NCI-H2196 treated with DMSO at 0.1 percent for 48 hours (cell line): ENCODE data around the gene EHBP1.

ENCODE experiments used
- DNase-seq: peaks from one replicate; lab custom pipeline; 2025; ENCODE audit not compliant: unreplicated experiment; lab: John Stamatoyannopoulos, UW

The EHBP1 gene

DNA sequence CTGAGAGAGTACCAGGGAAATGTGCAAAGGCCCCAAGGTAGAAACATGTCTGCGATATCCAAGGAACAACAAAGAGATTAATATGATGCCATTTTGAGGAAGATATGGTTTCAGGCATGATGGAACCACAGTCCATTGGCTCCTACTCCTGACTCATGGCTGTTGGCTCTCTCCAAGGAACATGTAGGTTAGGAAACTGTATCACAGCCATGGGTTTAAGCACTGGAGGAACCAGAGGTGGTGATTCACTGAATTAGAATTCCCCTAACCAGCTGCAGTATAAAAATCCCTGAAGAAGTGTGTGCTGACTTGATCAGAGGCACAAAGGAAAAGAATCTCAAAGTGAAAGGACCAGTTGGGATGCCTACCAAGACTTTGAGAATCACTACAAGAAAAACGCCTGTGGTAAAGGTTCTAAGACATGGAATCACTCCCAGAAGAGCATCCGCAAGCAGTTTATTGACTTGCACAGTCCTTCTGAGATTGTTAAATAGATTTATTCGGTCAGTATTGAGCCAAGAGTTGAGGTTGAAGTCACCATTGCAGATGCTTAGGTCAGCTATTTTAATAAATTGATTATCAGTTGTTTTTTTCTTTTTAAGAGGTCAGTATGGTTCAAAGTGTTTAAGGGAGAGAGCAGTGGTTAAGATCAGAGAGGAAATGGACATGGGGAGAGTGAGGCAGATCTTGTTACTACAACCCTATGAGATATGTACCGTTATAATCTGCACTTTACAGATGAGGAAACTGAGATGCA lies 234.4 kb downstream of the EHBP1 start:
- DNase-seq = no peak

DNA sequence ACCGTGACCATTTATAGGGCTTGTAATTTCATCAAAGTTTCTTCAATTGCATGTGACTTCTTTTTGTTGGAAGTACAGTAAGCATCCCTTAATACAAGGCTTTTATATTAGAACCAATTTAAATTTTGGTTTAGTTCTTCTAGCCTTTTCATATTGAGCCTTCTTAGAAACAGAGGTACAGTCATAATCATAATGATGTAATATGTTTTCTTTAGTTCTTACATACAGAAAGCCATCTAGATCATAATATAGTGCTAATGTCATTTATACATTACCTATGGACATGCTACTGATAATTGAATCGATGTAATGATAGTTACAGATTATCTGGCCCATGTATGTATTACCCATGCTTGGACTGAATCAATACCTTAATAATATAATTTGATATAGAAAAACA lies 235.2 kb downstream of the EHBP1 start:
- DNase-seq = no peak

DNA sequence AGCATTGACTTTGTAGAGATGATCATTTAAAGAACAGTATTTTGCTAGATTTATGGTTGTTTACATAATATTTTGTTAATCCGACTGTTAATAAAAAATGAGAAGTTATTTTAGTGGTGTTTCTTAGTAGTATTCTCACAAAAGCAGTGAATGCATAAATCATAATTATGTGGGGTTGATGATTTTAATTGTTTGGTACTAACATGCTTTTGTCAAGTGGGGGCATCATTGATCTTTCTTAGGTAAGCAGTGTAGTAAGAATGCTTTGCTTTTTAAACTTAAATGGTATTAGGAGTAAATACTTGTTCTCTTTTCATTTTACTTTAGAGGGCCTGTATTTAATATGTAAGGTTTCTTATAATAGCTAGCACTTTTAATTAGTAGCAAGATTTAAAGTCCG lies 235.9 kb downstream of the EHBP1 start:
- DNase-seq = no peak

DNA sequence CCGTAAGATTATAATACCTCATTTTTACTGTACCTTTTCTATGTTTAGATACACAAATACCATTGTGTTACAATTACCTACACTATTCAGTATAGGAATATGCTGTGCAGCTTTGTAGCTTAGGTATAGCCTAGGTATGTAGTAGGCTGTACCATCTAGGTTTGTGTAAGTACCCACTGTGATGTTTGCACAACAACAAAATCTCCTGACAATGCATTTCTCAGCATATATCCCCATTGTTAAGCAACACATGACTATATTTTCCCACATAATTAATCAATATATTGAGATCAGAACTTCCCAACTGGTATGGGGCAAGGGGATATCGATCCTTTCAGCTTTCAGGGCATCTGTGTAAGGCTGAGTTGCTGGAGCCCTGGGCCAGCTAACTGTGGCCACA lies 238.8 kb downstream of the EHBP1 start:
- DNase-seq = no peak

DNA sequence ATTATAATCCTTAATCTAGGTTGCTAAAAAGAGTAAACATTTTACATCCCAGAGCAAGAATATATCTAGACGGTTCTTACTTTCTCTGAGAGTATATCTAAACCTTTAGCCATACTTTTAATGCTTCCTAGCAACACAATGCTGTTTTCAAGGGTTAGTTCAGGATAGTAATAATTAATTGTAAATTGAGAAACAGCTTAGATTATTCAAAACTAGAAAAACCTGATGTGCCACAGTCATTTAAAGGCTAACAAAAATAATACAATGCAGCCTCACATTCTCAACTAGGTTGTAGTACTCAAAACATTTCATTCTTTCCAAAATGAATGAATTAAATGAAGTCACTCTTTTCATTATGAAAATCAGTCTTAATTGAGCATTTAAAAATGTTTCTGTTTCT lies 241.9 kb downstream of the EHBP1 start:
- DNase-seq = no peak

DNA sequence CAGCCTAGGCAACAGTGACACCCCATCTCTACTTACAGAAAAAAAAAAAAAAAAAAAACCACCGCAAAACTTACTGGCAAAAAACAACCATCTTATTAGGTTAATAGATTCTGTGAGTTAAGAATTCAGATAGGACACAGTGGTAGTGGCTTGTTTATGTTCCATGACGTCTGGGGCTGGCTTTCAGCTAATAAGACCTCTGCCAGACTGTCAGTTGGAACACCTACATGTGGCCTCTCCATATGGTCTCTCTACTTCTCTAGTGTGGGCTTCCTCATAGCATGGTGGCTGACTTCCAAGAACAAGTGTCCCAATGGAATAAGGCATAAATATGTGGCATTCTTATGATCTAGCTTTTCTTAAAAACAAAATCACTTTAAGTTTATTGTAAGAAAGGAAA lies 251.1 kb downstream of the EHBP1 start:
- DNase-seq = no peak

DNA sequence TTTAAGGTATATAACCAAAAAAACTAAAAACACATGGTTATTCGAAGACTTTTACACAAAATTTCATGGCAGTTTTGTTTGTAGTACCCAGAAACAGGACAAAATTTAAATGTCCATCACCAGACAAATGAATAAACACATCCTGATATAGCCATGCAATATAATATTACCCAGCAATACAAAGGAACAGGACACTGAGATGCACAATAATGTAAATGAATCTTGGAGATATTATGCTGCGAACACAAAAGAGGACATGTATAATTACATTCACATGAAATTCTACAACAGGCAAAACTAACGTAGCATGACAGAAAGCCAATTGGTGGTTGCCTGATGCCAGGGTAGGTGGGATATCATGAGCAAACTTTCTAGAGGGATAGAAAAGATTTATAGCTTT lies 252.7 kb downstream of the EHBP1 start:
- DNase-seq = no peak

DNA sequence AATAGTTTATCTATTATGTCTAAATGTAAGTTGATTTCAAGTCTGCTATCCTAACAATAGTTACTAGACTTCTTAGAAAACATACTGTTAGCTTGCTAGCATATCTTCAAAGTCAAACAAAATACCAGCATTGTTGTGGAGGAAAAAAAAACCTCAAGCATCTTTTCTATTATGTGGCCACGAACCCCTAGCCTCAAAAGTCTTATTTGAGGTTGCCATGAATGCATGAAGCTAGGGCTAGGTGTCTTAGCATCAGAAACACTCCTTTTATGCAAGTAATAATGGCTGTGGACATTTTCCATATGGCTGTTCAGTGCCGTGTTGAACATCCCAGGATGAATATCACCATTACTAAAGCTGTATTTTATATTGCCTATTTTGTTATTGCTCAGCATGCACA lies 258.5 kb downstream of the EHBP1 start:
- no peak for DNase-seq

DNA sequence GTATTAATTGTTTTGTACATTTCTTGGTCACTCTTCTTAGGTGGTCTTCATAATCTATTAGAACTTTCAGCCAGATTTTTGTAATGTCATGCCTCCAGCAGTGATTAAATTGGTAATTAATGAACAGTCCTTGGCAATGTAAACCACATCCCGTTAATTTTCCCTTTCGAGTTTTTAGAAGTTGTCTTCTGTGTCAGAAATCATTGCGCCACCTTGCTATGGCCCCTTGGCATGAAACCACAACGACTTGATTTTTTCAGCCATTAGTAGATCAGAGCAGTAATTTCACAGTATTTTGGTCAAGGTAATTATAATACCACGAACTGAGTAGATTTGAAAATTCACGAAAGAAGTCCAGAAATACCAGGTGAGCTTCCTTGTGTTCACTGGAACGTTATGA lies 259.2 kb downstream of the EHBP1 start:
- DNase-seq = no peak

DNA sequence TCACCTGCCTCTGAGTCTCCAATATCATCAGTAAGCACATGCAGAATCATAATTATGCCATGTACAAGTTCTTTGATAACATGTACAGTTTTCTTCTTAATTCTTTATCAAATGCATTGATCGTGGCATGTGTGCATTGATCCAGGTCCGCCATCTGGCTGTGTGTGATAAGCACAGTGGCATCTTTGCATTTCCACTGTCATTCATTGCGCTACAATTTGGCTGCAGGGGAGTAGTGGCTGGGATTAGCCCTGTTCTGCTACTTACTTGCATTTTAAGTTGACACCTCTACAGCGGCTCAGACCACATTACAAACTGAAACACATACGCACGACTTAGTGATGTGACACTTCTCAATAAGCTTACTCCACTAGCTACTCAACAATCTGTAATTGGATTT lies 261.5 kb downstream of the EHBP1 start:
- DNase-seq = no peak

DNA sequence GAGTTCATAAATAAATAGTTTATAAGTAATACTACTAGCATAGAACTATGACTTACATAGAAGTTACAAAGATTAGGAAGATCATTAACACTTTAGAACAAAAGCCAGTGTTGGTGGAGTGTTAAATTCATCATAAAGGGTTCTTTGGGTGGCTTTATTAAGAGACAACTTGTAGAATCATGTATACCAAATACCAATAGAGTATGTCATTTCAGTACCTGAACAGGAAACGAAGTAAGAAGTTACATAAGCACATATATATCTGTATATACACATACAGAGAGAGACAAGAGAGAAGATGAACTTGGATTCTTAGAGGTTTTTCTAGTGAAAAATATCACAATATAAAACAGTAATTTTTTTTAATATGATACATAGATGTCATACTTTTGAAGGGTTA lies 262.7 kb downstream of the EHBP1 start:
- no peak for DNase-seq

DNA sequence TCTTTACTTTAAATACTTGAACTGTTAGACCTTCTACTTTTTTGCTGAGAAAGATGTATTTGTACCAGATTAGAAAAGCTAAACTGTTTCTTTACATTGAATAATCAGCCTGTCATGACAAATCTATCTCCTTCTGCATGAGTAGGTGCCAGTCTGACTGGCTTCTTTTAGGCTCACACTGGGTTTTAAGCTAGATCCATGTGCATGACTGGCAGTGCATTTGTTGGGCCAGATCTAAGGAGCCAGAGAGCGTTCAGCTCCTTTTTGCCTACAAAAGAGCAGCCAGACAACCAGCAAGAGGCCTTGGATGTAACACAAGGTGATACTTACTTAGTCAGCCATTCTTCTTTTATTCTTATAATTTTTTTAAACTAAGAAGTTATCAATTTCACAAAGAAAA lies 263.2 kb downstream of the EHBP1 start:
- no peak for DNase-seq

DNA sequence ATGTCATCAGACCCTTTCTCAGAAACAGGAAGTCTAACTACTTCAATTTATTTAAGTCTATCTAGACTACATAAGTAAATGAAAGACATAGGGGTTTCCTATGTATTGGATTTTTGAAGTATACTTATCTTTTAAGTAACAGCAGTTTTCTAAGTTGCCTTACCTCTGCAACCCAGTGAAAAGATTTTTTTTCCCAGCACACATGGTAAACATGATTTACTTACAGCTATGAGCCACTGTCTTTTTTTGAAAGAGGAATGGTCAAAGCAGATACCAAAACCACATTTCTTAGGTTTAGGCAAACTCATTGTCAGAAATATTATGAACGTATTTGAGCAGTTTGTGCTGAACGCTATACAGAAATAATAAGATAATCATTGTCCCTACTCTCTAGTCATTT lies 266.4 kb downstream of the EHBP1 start:
- no peak for DNase-seq

DNA sequence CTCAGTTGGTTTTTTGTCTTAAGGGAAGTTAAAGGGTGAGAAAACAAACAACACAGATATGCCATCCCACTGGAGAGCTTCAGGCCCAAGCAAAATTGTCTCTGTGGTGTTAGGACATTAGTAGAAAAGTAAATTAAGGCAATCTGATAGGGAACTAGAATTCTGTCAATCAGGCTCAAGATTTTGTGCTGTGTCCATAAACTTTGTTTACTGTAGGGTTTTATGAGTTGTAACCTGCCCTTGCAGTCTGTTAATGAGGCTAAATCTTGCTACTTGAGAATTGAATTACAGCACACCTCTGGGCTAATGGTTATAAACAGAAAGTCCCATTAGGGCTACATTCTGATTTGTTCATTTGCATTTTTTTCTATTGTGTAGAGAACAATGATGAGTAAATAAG lies 267.1 kb downstream of the EHBP1 start:
- DNase-seq = no peak

DNA sequence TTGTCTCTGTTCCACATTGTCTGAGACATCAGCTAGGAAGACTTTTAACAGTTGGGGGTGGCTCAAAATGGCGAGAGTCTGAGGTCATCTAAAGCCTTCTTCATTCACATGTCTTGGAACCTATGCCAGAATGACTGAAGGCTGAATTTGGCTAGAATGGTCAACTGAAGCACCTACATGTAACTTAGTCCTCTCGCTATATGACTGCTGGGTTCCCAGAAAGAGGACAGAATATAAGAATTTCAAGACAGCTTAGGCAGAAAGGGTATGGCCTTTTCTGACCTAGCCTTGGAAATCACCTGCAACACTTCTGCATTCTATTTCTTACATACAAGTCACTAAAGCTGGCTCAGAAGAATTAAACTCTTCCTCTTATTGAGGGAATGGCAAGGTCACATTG lies 269.5 kb downstream of the EHBP1 start:
- no peak for DNase-seq

DNA sequence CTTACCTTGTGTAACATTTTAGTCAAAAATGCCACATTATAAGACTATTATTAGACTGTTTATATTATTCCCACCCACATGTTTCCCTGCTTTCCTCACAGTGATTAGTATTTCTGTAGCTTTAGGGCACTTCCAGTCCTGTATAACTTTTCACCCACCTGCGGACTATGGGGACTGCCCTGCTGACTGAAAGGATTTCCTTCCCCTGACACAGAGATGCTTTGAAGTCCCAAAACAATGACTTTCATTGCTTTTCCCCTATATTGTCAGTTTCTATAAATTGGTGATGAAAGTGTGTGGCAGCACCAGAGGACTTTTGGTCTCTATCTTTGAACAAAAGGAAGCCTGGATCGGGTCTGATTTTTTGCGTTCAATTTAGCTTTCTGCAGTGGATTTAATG lies 286.1 kb downstream of the EHBP1 start:
- no peak for DNase-seq

DNA sequence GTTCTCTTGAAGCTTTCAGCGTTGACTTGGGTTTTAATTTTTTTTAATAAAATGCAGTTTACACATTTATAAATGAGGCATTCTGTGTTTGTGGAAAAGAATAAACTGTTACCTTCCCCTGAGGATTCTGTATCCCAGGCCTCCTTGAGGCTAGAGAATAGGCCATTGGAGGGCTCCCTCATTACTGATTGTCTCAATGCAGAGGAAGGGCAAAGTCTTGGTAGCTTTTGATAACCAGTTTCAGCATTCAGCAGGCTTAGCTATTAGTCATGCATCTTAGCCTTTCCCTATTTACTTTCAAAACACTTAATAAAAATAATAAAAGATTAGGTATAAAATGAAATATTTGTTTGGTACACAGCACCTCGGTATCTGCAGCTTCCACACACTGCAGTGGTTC lies 287.0 kb downstream of the EHBP1 start:
- DNase-seq = no peak

DNA sequence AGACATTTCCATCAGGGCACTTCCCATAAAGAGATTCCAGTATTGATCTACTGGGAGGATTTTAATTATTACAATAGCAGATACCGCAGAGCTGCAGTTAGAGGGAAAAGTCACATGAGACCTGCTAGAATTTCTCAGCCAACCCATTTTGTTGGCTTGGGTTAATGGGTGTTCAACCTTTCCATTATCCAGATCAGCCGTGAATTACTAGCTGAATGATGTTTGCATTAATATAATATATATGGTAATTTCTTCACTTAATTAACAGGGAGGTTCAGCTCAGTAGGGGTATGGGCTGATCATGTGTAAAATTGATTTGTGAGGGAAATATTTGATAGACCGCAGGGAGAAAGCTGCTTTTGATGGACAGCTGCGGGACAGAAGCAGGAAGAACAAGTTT lies 288.7 kb downstream of the EHBP1 start:
- DNase-seq = no peak

DNA sequence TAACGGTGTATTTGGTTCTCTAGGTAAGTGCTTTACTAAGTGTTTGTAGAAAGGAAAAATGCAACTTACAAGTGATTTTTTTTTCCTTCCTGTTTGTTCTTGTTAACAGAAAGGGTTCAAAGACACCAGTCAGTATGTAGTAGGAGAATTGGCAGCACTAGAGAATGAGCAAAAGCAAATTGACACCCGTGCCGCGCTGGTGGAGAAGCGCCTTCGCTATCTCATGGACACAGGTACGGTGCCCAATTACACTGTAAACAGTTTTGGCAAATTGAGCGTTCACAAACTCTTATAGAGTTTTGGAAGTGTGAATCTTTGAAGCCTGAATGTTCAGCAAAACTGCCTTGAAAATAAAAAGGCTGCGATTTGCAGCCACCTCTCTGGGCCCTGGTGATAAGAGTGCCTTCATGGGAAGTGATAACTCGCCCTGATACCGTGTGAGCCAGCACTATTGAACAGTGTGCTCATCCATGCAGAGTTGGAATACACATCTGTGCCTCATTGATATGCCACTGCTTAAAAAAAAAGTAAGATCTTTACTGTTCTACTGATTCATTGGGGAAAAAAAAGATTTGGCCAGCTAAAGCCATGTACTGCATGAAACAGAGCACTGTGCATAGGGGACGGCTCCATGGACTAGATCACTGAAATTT lies 291.1 kb downstream of the EHBP1 start:
- no peak for DNase-seq

DNA sequence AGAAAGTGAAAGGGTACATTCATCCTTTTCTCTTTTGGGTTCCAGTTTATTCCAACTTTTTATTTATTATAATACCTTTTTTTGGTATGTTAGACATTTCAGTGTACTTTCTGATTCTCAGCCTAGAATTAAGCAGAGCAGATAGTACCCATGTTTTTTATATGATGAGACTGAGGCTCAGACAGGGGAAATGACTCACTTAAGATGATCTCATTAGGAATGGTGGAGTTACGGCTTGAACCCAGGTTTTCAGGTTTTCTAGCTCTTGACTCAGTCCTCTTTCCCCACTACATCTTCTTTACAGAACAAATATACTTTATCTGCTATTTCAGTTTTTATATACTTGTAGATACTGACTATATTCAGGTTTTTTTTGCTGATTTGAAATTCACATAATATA lies 293.4 kb downstream of the EHBP1 start:
- DNase-seq = no peak

DNA sequence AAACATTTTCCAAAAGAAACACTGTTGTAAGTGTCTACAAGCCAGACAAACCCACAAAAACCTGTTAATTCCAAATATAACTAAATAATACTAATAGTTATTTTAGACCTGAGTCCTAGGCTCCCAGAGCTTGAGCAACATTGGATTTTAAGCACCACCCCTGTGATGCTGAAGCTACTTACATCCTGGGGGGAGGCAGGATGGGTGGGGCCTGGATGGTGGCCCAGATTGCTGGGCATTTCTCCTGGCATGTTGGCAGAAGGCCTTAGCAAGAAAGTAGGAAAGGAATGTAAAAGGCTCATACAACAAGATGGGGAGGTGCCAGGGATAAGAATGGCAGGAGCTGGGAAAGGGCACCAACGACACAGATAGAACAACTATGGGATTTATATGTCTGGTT lies 294.4 kb downstream of the EHBP1 start:
- DNase-seq = no peak

DNA sequence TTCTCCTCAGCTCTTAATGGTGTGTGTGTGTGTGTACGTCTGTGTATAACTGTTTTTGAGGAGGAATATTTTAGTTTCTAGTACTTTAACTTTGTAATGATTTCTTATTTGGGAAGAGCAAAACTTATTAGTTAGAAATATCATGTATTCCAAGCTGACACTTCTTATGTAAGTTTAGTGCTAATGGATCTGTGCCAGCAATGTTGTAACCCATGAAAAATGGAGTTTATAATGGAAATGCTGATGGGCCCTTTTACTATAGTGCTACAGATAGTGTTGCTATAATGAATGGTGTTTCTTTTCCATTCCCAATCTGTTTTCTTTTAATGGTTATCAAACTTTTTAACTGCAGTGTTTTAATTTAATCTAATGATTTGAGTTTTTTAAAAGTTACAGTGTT lies 295.3 kb downstream of the EHBP1 start:
- DNase-seq = no peak

DNA sequence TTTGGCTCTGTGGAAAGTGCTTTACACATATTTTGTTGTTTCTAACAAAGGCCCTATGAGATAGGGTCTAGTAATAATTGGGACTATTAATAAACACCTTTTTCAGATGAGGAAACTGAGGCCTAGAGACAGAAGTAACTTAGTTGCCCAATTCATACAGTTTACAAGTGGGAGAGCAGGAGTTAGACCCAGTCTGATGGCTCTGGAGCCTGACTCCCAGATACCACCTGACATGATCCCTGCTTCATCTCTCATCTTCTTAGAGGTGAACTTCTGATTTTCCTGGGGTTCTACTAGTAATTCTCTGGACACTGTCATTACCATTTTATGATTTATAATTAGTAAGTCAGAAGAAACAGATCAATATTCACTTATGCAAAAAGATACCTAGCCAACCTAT lies 296.1 kb downstream of the EHBP1 start:
- DNase-seq = no peak
